Stimulated activated CD8-positive, alpha-beta memory T cell treated with anti-CD3 and anti-CD28 coated beads, Interleukin-4, amount 100 ng/mL, for 4 hours (primary cell): ENCODE measurements around the gene TNXB.
"Not testable (repeated sequence)": the region's sequence is repeated elsewhere in the genome, so short reads cannot be mapped to it uniquely, and the experiment has no call there.

Experiments
- DNase-seq, 2 donors: peaks; one replicate each; pipeline ENCODE4 v3.0.0-alpha.2; 2020; ENCODE audit warnings: low read depth in 2 of 2, low spot score in 1 of 2

Gene TNXB

GRCh38 chr6:32005538-32005880, 103.6 kb downstream of the TNXB start:
- DNase-seq = not testable (repeated sequence)

GRCh38 chr6:32004864-32005537, 104.1 kb downstream of the TNXB start:
- not testable (repeated sequence) for DNase-seq

GRCh38 chr6:32004393-32004792, 104.7 kb downstream of the TNXB start:
- DNase-seq = not testable (repeated sequence)

DNA sequence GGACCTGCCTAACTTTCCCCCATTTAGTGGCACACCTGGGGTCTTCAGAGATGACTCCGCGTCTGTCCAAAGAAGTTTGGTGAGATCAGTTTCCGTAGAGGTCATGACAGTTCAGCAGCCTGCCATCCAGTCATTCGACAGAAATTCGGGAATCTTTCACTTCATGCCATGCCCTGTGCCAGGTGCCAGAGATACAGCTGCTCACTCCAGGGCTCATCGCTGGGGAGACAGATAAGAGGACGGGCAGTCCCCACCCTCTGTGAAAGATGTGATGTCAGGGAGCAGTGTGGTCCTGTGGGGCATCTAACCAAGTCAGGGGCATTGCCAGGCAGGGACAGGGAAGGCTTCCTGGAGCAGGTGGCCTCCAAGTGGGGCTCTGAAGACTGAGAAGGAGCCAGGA, 105.8 kb downstream of the TNXB start:
- DNase-seq = not testable (repeated sequence)

- DNase-seq = not testable (repeated sequence)
These were observed 106.4 kb downstream of the TNXB start for GRCh38 chr6:32002546-32003268.

DNA sequence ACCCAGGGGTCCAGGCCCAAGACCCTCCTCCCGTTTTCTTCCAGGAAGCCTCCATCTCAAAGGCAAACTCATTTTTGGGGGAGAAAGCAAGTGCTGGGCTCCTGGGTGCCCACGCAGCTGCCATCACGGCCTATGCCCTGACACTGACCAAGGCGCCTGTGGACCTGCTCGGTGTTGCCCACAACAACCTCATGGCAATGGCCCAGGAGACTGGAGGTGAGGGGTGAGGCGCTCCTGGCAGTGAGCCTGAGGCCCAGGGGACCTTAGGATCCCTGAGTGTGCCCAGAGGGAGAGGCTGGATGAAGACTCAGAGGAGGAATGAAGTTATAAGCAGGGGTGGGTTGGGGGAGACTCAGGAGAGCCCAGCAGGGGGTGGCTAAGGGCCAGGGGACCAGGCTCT, 112.8 kb downstream of the TNXB start:
- DNase-seq = not testable (repeated sequence)

- not testable (repeated sequence) for DNase-seq
These were observed 114.7 kb downstream of the TNXB start for GRCh38 chr6:31994421-31994820.
